Astrocyte (in vitro differentiated cells and primary cell): ENCODE data around the gene WDSUB1. TPM values are rescaled to one million over a fixed set of nuclear protein-coding genes. Genes with fewer than 3 reads are reported as not detected.

ENCODE experiments used
- DNase-seq: peaks from one replicate; pipeline ENCODE4 v3.0.0-alpha.2; 2010; ENCODE audit warnings: low read depth
- FAIRE-seq: peaks from 2 replicates; lab custom pipeline; 2011; peaks lifted over from hg19 to GRCh38; lab: Jason Lieb, UNC
- H2AFZ ChIP-seq: 2 replicates; pipeline ENCODE4 v1.6.0; 2012; ENCODE audit warnings: low read depth, low read length, inconsistent platforms
- H3K27ac ChIP-seq: 2 replicates; pipeline ENCODE4 v1.5.1; 2011; ENCODE audit warnings: low read depth, low read length, inconsistent platforms
- H3K27me3 ChIP-seq: 2 replicates; pipeline ENCODE4 v1.6.0; 2011; ENCODE audit warnings: low read length, inconsistent platforms; ENCODE audit not compliant: insufficient read depth
- H3K36me3 ChIP-seq: 2 replicates; pipeline ENCODE4 v1.5.1; 2011; ENCODE audit warnings: low read length, inconsistent platforms; ENCODE audit not compliant: insufficient read depth
- H3K4me1 ChIP-seq: 2 replicates; pipeline ENCODE4 v1.5.1; 2011; ENCODE audit warnings: low read length, inconsistent platforms; ENCODE audit not compliant: insufficient read depth
- H3K4me2 ChIP-seq: 2 replicates; pipeline ENCODE4 v1.6.0; 2012; ENCODE audit warnings: low read length, inconsistent platforms
- H3K4me3 ChIP-seq: 2 replicates; pipeline ENCODE4 v1.5.1; 2011; ENCODE audit warnings: low read depth, mild to moderate bottlenecking, low read length, inconsistent platforms; ENCODE audit not compliant: insufficient read depth
- H3K79me2 ChIP-seq: 2 replicates; pipeline ENCODE4 v1.6.0; 2012; ENCODE audit warnings: mild to moderate bottlenecking, low read length, inconsistent platforms; ENCODE audit not compliant: insufficient read depth
- H3K9ac ChIP-seq: 2 replicates; pipeline ENCODE4 v1.6.0; 2012; ENCODE audit warnings: mild to moderate bottlenecking, low read length, inconsistent platforms
- H3K9me3 ChIP-seq: 2 replicates; pipeline ENCODE4 v1.5.1; 2012; ENCODE audit warnings: low read depth, mild to moderate bottlenecking, low read length, inconsistent platforms; ENCODE audit not compliant: insufficient read depth
- H4K20me1 ChIP-seq: 2 replicates; pipeline ENCODE4 v1.6.0; 2012; ENCODE audit warnings: low read length, inconsistent platforms; ENCODE audit not compliant: insufficient read depth
- H3K27ac Mint-ChIP-seq: one replicate; pipeline ENCODE4 v1.8.0; 2021; ENCODE audit warnings: mild to moderate bottlenecking, mixed read lengths; ENCODE audit not compliant: unreplicated experiment
- H3K27me3 Mint-ChIP-seq: one replicate; pipeline ENCODE4 v1.8.0; 2021; ENCODE audit warnings: low read depth, mixed read lengths; ENCODE audit not compliant: unreplicated experiment
- H3K36me3 Mint-ChIP-seq: one replicate; pipeline ENCODE4 v1.8.0; 2021; ENCODE audit warnings: low read depth, mixed read lengths; ENCODE audit not compliant: unreplicated experiment
- H3K4me1 Mint-ChIP-seq: one replicate; pipeline ENCODE4 v1.8.0; 2021; ENCODE audit warnings: low read depth, mixed read lengths; ENCODE audit not compliant: unreplicated experiment
- H3K4me3 Mint-ChIP-seq: one replicate; pipeline ENCODE4 v1.8.0; 2021; ENCODE audit warnings: mild to moderate bottlenecking, moderate library complexity, mixed read lengths; ENCODE audit not compliant: unreplicated experiment
- H3K9me3 Mint-ChIP-seq: one replicate; pipeline ENCODE4 v1.8.0; 2021; ENCODE audit warnings: mild to moderate bottlenecking, mixed read lengths; ENCODE audit not compliant: unreplicated experiment
- EZH2 ChIP-seq: IDR thresholded peaks from 2 replicates; pipeline ENCODE4 v1.6.1; 2012; ENCODE audit warnings: mild to moderate bottlenecking, low read length, inconsistent platforms; ENCODE audit not compliant: insufficient read depth
- total RNA-seq: library from RNA; stranded (reverse); gene quantifications from 2 replicates; pipeline ENCODE4 v1.2.1, GENCODE V29; 2021
- TF ChIP-seq, protein P1 (sequence below): IDR thresholded peaks from 2 replicates; pipeline ENCODE4 v1.5.1; 2011; ENCODE audit warnings: low read depth, mild to moderate bottlenecking, inconsistent platforms, low read length, moderate library complexity; ENCODE audit not compliant: insufficient read depth

WDSUB1 gene
- total RNA-seq, 1 donor from 2014 or later: 5.4 TPM

GRCh38 chr2:159272156-159272555 is 14.3 kb downstream of the WDSUB1 start:
- Histone ChIP-seq H3K9me3 (no peaks in the 10 kb centered on the region), H2AFZ (no peak overlapping the region), H3K79me2 (no peaks in the 10 kb centered on the region), H3K27ac (no peak overlapping the region), H3K36me3 (no peaks in the 10 kb centered on the region), H4K20me1 (no peaks in the 10 kb centered on the region), H3K4me2 (no peak overlapping the region), H3K4me3 (no peak overlapping the region), H3K9ac (no peak overlapping the region), H3K27me3 (no peaks in the 10 kb centered on the region), H3K4me1 (no peaks in the 10 kb centered on the region)
- no peaks in the 10 kb centered on the region for H3K9me3 Mint-ChIP-seq
- H3K4me1 Mint-ChIP-seq: peaks cover 6% of the 10 kb centered on the region
- TF ChIP-seq, protein P1, sequence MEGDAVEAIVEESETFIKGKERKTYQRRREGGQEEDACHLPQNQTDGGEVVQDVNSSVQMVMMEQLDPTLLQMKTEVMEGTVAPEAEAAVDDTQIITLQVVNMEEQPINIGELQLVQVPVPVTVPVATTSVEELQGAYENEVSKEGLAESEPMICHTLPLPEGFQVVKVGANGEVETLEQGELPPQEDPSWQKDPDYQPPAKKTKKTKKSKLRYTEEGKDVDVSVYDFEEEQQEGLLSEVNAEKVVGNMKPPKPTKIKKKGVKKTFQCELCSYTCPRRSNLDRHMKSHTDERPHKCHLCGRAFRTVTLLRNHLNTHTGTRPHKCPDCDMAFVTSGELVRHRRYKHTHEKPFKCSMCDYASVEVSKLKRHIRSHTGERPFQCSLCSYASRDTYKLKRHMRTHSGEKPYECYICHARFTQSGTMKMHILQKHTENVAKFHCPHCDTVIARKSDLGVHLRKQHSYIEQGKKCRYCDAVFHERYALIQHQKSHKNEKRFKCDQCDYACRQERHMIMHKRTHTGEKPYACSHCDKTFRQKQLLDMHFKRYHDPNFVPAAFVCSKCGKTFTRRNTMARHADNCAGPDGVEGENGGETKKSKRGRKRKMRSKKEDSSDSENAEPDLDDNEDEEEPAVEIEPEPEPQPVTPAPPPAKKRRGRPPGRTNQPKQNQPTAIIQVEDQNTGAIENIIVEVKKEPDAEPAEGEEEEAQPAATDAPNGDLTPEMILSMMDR: no peak
- TF ChIP-seq EZH2: no peak
- H3K36me3 Mint-ChIP-seq: peaks cover 2% of the 10 kb centered on the region
- DNase-seq: no peak
- H3K27me3 Mint-ChIP-seq: no peaks in the 10 kb centered on the region
- H3K27ac Mint-ChIP-seq: peak overlapping the region; percentile 34
- H3K4me3 Mint-ChIP-seq: no peak overlapping the region
- FAIRE-seq: no peak

GRCh38 chr2:159270744-159271379 is 15.6 kb downstream of the WDSUB1 start:
- no peak overlapping the region for H3K4me3 ChIP-seq
- H2AFZ ChIP-seq: no peak overlapping the region
- no peaks in the 10 kb centered on the region for H3K36me3 ChIP-seq
- H3K27me3 ChIP-seq: no peaks in the 10 kb centered on the region
- peaks cover 2% of the 10 kb centered on the region for H3K36me3 Mint-ChIP-seq
- H3K27ac Mint-ChIP-seq: no peak overlapping the region
- H3K4me3 Mint-ChIP-seq: no peak overlapping the region
- H3K9ac ChIP-seq: no peak overlapping the region
- no peaks in the 10 kb centered on the region for H4K20me1 ChIP-seq
- TF ChIP-seq EZH2: no peak
- TF ChIP-seq, protein P1: no peak
- H3K79me2 ChIP-seq: no peaks in the 10 kb centered on the region
- peaks cover 6% of the 10 kb centered on the region for H3K4me1 Mint-ChIP-seq
- no peak overlapping the region for H3K4me2 ChIP-seq
- H3K9me3 ChIP-seq: no peaks in the 10 kb centered on the region
- no peaks in the 10 kb centered on the region for H3K9me3 Mint-ChIP-seq
- DNase-seq (no peak), FAIRE-seq (no peak)
- H3K27ac ChIP-seq: no peak overlapping the region
- no peaks in the 10 kb centered on the region for H3K27me3 Mint-ChIP-seq
- H3K4me1 ChIP-seq: no peaks in the 10 kb centered on the region

GRCh38 chr2:159267921-159268320 is 18.6 kb downstream of the WDSUB1 start:
- Histone ChIP-seq H3K36me3 (no peaks in the 10 kb centered on the region), H3K27ac (no peak overlapping the region), H3K79me2 (no peaks in the 10 kb centered on the region), H3K27me3 (no peaks in the 10 kb centered on the region), H3K9me3 (no peaks in the 10 kb centered on the region), H4K20me1 (no peaks in the 10 kb centered on the region), H3K4me2 (no peak overlapping the region), H3K9ac (no peak overlapping the region), H3K4me1 (no peaks in the 10 kb centered on the region), H3K4me3 (no peak overlapping the region), H2AFZ (no peak overlapping the region)
- peaks cover 2% of the 10 kb centered on the region for H3K36me3 Mint-ChIP-seq
- peaks cover 13% of the 10 kb centered on the region for H3K4me1 Mint-ChIP-seq
- H3K9me3 Mint-ChIP-seq: no peaks in the 10 kb centered on the region
- H3K27me3 Mint-ChIP-seq: no peaks in the 10 kb centered on the region
- DNase-seq: no peak
- no peak overlapping the region for H3K27ac Mint-ChIP-seq
- no peak for TF ChIP-seq EZH2
- H3K4me3 Mint-ChIP-seq: no peak overlapping the region
- no peak for FAIRE-seq
